SK-N-MC (cell line): Measurements from ENCODE around the gene SLC16A3.
"Not testable (repeated sequence)": the region's sequence is repeated elsewhere in the genome, so short reads cannot be mapped to it uniquely, and the experiment has no call there.

Experiments used
- EZH2 ChIP-seq: fragments of 200-600 bp; sonication (generic); IDR thresholded peaks from one replicate; pipeline ENCODE4 v1.6.1; 2017; ENCODE audit warnings: antibody characterized with exemption
- POLR2AphosphoS5 ChIP-seq: IDR thresholded peaks from 2 replicates; pipeline ENCODE4 v1.6.1; 2012; ENCODE audit warnings: mild to moderate bottlenecking, low read depth, low read length, borderline replicate concordance

DNA sequence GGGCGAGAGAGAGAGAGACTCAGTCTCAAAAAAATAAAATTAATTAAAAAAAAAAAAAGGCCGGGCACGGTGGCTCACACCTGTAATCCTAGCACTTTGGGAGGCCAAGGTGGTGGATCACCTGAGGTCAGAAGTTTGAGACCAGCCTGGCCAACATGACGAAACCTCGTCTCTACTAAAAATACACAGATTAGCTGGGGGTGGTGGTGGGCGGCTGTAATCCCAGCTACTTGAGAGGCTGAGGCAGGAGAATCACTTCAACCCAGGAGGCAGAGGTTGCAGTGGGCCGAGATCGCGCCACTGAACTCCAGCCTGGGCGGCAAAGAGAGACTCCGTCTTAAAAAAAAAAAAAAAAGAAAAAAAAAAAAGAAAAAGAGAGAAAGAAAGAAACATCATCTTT is 18.2 kb upstream of the SLC16A3 start:
- TF ChIP-seq EZH2, POLR2AphosphoS5: not testable (repeated sequence)
